Gastroesophageal sphincter (tissue), 3 donors: ENCODE results near the gene VHLL.

ENCODE experiments used
- CTCF ChIP-seq, 4 experiments: fragments of 200-600 bp in 2 of 4; fragments of 450-650 bp in 2 of 4; sonication (generic) in 1 of 4; IDR thresholded peaks; one replicate each; pipeline ENCODE4 v1.5.1; 2017 to 2019; ENCODE audit warnings: antibody characterized with exemption in 4 of 4, mild to moderate bottlenecking in 2 of 4, moderate library complexity in 2 of 4
- POLR2A ChIP-seq, 2 donors: fragments of 450-650 bp; IDR thresholded peaks; one replicate each; pipeline ENCODE4 v1.6.1; 2017; ENCODE audit warnings: antibody characterized with exemption in 2 of 2, mild to moderate bottlenecking in 2 of 2, moderate library complexity in 1 of 2
- POLR2AphosphoS5 ChIP-seq: sonication (generic); formaldehyde crosslinking; IDR thresholded peaks from one replicate; pipeline ENCODE4 v1.6.1; 2017; ENCODE audit warnings: antibody characterized with exemption

DNA sequence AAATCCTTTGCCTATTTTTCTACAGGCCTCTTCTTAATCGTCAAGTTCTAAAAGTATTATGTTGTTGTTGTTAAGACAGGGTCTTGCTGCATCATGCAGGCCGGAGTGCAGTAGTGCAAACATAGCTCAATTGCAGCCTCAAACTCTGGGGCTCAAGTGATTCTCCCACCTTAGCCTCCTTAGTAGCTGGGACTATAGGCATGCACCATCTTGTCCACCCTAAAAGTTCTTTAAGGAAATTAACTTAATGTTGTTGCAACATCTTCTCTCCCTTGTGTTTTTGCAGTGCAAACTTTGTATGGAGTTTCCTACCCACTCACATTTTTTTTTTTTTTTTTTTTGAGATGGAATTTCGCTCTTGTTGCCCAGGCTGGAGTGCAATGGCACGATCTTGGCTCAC is 4.1 kb upstream of the VHLL start:
- TF ChIP-seq CTCF (IDR thresholded peaks at IDR 0.05), result no peak
- TF ChIP-seq POLR2AphosphoS5, result no peak
- no peak for TF ChIP-seq POLR2A (IDR thresholded peaks at IDR 0.05)
